B cell (primary cell): ENCODE results near the gene STPG1.

Experiments used
- EZH2 ChIP-seq: IDR thresholded peaks from 2 replicates; pipeline ENCODE4 v1.6.1; 2012; ENCODE audit warnings: borderline replicate concordance, low read depth, mild to moderate bottlenecking, moderate library complexity, low read length; ENCODE audit not compliant: insufficient read depth, poor library complexity, severe bottlenecking
- TF ChIP-seq, protein P1 (sequence below): fragments of 200-600 bp; IDR thresholded peaks from one replicate; pipeline ENCODE4 v1.8.0; 2022; ENCODE audit warnings: antibody characterized with exemption, mild to moderate bottlenecking

DNA sequence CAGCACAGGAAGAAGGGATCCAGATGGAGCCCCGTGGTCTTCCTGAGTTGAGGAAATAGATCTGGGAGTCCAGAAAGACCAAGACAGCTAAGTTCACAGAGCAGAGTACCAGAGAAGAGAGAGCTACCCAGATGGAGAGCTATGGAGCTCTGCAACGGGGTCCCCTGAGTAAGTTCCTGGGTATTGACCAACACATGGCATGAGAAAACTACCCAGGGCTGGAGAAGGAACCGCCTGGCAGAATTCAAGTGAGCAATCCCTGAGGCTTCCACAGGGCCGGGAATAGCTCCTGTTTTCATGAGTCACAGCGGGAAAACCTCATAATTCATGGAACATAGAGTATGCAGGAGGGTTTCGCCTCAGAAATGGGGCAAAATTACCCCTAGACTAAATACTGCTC, 19.7 kb downstream of the STPG1 start:
- TF ChIP-seq, protein P1, sequence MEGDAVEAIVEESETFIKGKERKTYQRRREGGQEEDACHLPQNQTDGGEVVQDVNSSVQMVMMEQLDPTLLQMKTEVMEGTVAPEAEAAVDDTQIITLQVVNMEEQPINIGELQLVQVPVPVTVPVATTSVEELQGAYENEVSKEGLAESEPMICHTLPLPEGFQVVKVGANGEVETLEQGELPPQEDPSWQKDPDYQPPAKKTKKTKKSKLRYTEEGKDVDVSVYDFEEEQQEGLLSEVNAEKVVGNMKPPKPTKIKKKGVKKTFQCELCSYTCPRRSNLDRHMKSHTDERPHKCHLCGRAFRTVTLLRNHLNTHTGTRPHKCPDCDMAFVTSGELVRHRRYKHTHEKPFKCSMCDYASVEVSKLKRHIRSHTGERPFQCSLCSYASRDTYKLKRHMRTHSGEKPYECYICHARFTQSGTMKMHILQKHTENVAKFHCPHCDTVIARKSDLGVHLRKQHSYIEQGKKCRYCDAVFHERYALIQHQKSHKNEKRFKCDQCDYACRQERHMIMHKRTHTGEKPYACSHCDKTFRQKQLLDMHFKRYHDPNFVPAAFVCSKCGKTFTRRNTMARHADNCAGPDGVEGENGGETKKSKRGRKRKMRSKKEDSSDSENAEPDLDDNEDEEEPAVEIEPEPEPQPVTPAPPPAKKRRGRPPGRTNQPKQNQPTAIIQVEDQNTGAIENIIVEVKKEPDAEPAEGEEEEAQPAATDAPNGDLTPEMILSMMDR = no peak
- TF ChIP-seq EZH2 = no peak
